Skeletal muscle satellite cell (primary cell): ENCODE measurements around the gene PACRG.

ENCODE experiments used
- H3K27me3 ChIP-seq: 2 replicates; pipeline ENCODE4 v1.7.0; 2013; ENCODE audit warnings: low read length; ENCODE audit not compliant: control insufficient read depth, insufficient read depth
- H3K36me3 ChIP-seq: 2 replicates; pipeline ENCODE4 v1.7.0; 2013; ENCODE audit warnings: mild to moderate bottlenecking, control low read depth, low read length; ENCODE audit not compliant: insufficient read depth
- H3K4me1 ChIP-seq: 2 replicates; pipeline ENCODE4 v1.7.0; 2013; ENCODE audit warnings: low read length; ENCODE audit not compliant: control insufficient read depth, insufficient read depth
- H3K4me2 ChIP-seq: 2 replicates; pipeline ENCODE4 v1.7.0; 2013; ENCODE audit warnings: mild to moderate bottlenecking, low read length
- H3K4me3 ChIP-seq: 2 replicates; pipeline ENCODE4 v1.7.0; 2013; ENCODE audit warnings: low read length
- H3K9ac ChIP-seq: 2 replicates; pipeline ENCODE4 v1.7.0; 2013; ENCODE audit warnings: mild to moderate bottlenecking, low read depth, low read length, moderate library complexity
- H3K9me3 ChIP-seq: replicated peaks from 2 replicates; pipeline ENCODE4 v1.7.0; 2013; ENCODE audit warnings: mild to moderate bottlenecking, control low read depth, low read length

The PACRG gene

DNA sequence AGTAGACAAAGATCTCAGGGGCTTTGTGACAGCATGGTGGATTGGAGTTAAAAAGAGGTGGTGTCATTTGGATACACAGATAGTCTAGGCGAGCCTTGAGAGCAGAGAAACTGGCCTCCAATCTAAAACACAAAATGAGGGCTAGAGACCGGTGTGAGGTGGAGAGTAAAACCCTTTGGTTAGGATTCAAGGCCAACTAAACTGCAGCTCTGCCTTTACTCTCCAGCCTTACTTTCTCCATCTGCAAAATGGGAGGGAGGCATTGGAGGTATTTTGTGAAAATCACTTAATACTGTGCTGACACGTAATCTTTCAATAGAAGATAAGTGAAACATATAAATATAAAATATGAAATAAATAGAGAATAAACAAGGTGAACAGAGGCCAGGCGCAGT lies 597.6 kb downstream of the PACRG start:
- H3K9ac ChIP-seq, result peak overlapping the region; percentile 54
- H3K4me3 ChIP-seq, result peak overlapping the region; percentile 56
- peaks cover 21% of the 10 kb centered on the region for H3K4me1 ChIP-seq

DNA sequence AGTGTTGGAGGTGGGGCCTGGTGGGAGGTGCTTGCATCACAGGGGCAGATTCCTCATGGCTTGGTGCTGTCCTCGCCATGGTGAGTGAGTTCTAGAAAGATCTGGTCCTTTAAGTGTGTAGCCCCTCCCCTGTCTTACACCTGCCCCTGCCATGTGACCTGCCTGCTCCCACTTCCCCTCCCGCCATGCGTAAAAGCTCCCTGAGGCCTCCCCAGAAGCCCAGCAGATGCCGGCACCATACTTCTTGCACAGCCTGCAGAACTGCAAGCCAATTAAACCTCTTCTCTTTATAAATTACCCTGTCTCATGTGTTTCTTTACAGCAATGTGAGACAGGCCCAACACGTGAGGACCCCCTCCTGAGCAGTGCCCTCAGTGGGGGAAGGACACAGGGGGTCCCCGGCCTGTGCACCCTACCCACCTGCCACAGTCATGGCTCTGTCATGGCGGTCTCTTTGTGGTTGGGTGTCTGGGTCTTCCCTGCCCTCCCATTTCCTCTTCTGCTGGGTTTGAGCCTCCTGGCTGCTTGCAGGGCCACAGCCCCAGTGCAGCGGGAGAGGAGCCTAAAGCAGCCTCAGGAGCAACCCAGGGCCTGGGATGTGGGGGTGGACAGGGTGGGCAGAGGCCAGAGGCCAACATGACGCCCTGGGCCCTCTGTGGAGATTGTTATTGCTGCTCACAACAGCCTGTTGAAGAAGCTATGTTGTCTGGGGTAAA lies 599.5 kb downstream of the PACRG start:
- Histone ChIP-seq H3K36me3 (no peaks in the 10 kb centered on the region), H3K4me3 (no peak overlapping the region), H3K27me3 (no peaks in the 10 kb centered on the region), H3K4me2 (no peak overlapping the region), H3K4me1 (peaks cover 21% of the 10 kb centered on the region), H3K9ac (no peak overlapping the region), H3K9me3 (no peaks in the 10 kb centered on the region)

More for the DNA sequence above, 597.6 kb downstream of the PACRG start:
- Histone ChIP-seq H3K36me3 (no peaks in the 10 kb centered on the region), H3K27me3 (no peaks in the 10 kb centered on the region), H3K9me3 (no peaks in the 10 kb centered on the region), H3K4me2 (peak overlapping the region; percentile 66)

DNA sequence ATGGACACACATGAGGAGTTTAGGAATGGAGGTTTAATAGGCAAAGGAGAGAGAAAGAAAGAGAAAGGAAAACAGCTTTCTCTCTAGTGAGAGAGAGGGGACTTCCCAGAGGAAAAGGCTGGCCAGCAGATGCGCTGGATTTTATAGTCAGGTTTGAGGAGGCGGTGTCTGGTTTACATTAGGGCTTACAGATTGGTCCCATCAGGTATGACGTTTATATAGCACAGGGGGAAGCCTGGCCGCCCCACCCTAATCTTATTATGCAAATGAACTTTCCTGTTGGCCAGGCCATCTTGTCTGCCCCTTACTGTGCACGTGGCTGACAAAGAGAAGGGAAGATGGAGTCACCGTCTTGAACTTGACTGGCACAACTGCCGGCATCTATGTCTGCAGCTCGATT lies 600.1 kb downstream of the PACRG start:
- Histone ChIP-seq H3K36me3 (no peaks in the 10 kb centered on the region), H3K4me3 (no peak overlapping the region), H3K4me2 (no peak overlapping the region), H3K4me1 (peaks cover 21% of the 10 kb centered on the region), H3K27me3 (no peaks in the 10 kb centered on the region), H3K9me3 (no peaks in the 10 kb centered on the region), H3K9ac (no peak overlapping the region)

DNA sequence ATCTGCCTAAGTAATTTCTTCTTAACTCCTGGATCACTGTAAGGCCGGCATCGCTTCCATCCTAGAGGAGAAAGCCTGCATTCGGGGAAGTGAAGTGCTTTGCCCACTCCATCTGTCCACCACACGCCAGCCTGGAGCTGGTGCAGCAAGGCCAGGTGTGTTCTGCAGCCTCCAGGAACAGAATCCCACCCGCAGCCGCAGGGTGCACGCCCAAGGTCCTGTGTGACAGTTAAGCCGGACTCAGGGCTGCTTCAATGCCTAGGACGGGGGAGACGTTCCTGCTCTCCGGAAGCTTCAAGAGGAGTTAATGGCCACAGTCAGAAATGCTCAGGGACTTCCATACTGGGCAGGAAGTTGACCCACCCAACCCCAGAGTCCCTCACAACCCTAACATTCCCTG lies 600.6 kb downstream of the PACRG start:
- Histone ChIP-seq H3K9ac (no peak overlapping the region), H3K4me1 (peaks cover 21% of the 10 kb centered on the region)

DNA sequence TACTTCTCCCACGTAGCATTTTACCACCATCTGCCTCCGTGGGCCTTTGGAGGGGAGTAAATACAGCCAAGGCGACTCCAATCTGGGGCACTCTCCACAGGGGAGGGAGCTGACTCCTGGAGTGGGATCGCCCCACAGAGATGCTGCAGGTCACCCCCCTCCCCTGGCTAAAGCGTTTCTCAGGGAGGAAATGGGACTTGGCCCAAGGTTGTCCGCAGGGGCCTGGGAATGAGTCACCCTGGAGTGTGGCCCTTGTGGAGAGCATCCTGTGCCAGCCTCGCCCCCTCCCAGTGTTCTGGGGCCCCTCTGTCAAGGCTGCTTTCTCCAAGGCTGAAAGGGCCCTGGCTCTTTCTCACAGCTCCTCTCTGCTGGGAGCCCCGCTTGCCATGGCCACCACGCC lies 602.2 kb downstream of the PACRG start:
- Histone ChIP-seq H3K9ac (no peak overlapping the region), H3K4me2 (no peak overlapping the region), H3K36me3 (no peaks in the 10 kb centered on the region), H3K4me1 (peaks cover 17% of the 10 kb centered on the region), H3K4me3 (no peak overlapping the region), H3K9me3 (no peaks in the 10 kb centered on the region), H3K27me3 (no peaks in the 10 kb centered on the region)

More for the DNA sequence above, 600.6 kb downstream of the PACRG start:
- no peaks in the 10 kb centered on the region for H3K9me3 ChIP-seq
- no peaks in the 10 kb centered on the region for H3K36me3 ChIP-seq
- H3K27me3 ChIP-seq, result no peaks in the 10 kb centered on the region
- no peak overlapping the region for H3K4me3 ChIP-seq
- no peak overlapping the region for H3K4me2 ChIP-seq

DNA sequence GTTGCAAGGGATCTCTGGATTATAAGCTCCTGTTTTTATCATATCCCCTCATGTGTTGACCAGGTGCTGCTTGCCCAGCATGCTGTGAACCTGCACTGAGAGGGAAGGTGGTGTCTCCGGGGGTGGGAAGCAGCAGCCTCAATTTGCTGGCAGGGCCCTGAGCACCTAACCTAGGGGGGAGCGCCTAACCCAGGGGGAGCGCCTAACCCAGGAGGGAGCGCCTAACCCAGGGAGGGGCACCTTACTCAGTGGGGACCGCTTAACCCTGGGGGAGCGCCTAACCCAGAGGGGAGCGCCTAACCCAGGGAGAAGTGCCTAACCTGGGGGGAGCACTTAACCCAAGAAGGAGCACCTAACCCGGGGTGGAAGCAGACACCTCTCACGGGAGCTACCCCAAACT lies 603.5 kb downstream of the PACRG start:
- Histone ChIP-seq H3K4me1 (peaks cover 12% of the 10 kb centered on the region), H3K9ac (no peak overlapping the region), H3K4me3 (no peak overlapping the region), H3K9me3 (no peaks in the 10 kb centered on the region), H3K27me3 (no peaks in the 10 kb centered on the region), H3K4me2 (no peak overlapping the region), H3K36me3 (no peaks in the 10 kb centered on the region)

DNA sequence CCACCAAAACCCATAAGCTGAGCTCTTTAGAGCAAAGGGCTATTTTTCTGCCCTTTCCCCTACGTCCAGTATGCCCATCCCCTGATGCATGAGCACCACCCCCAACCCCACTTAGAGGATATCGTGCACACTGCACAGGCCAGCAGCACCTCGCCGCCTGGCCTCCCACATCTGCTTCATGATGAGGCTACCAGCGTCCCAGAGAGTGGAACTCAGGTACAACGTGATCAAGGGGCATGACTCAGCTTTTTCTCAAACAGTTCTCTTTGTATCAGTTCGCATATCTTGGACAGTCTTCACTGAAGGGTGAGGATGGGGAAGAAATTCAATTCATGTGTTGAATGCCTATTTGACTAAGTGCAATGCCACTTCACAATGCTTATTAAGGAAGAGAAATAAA lies 604.8 kb downstream of the PACRG start:
- Histone ChIP-seq H3K4me2 (no peak overlapping the region), H3K4me1 (peaks cover 12% of the 10 kb centered on the region), H3K36me3 (no peaks in the 10 kb centered on the region), H3K9ac (no peak overlapping the region), H3K9me3 (no peaks in the 10 kb centered on the region), H3K4me3 (no peak overlapping the region), H3K27me3 (no peaks in the 10 kb centered on the region)

DNA sequence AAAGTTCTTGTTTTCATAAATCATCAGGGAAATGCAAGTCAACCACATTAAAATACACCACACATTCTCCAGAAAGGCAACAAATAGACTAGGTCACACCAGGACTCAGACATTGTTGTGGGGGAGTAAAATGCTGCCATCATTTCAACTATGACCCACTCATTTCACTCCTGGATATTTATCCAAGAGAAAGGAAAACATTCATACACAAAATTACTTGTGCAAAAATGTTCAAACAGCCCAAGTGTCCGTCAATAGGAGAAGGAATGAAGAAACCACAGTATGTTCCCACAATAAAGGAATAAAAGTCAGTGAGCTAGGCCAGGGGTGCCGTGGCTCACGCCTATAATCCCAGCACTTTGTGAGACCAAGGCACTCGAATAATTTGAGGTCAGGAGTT lies 605.3 kb downstream of the PACRG start:
- no peak overlapping the region for H3K4me3 ChIP-seq
- H3K27me3 ChIP-seq, result no peaks in the 10 kb centered on the region
- H3K4me2 ChIP-seq, result no peak overlapping the region
- peaks cover 12% of the 10 kb centered on the region for H3K4me1 ChIP-seq
- no peak overlapping the region for H3K9ac ChIP-seq
- H3K9me3 ChIP-seq, result no peaks in the 10 kb centered on the region
- H3K36me3 ChIP-seq, result no peaks in the 10 kb centered on the region

DNA sequence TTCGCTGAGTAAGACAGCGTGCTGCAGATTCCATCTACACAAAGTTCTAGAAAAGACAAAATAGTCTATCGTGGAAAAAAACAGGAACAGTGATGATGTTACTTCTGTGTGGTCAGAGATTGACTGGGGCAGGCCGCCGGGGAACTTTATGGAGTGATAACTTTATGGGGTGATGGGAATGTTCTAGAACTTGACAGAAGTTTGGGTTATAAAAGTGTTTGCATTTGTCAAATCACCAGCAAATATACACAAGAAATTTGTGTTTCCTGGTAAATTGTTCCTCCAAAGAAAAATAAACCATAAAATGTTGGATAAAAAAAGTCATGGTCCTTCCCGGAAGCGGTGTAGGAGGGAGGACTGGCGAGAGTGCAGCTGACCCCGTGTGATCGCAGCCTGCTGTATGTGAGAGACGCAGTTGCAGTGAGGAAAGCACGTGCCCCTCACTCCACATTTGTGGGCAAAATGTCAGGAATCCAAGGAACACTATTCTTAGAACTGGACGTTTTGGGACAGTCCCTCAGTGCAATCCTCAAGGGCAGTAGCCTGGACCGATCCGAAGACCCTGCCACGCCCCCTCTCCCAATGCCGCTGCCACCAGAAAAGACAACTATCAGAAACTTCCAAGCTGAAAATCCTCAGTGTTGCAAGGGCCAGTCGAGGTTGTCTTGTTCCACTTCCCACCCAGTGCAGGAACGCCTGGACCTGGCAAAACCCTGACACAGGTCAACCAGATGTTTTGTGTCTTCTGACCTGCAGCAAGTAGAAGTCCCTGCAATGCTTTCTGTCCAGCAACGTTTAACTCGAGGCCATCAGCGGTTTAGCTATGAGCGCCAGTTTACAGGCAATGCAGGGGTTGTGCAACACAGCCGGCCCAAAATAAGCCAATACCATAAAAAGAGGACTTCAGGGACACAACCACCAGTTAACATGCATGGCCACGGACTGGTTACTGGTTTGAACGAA lies 606.2 kb downstream of the PACRG start:
- Histone ChIP-seq H3K9me3 (no peaks in the 10 kb centered on the region), H3K27me3 (no peaks in the 10 kb centered on the region), H3K4me2 (no peak overlapping the region), H3K9ac (no peak overlapping the region), H3K4me3 (no peak overlapping the region), H3K4me1 (peaks cover 16% of the 10 kb centered on the region), H3K36me3 (no peaks in the 10 kb centered on the region)

DNA sequence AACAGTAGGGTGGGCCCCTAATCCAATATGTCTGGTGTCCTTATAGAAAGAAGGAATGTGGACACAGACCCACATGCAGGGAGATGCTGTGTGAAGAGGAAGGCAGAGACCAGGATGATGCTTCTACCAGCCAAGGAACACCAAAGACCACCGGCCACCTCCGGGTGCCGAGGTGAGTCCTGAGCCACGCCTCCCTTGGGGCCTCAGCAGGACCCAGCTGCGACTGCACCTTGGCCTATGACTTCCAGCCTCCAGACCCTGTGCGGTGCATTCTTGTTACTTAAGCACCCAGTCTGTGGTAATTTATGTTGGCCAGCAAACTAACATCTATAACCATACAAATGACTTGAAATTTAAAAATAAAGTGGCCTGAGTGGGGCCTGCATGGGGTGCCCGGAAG lies 607.3 kb downstream of the PACRG start:
- no peaks in the 10 kb centered on the region for H3K27me3 ChIP-seq
- no peak overlapping the region for H3K4me2 ChIP-seq
- H3K9ac ChIP-seq, result no peak overlapping the region
- peaks cover 18% of the 10 kb centered on the region for H3K4me1 ChIP-seq
- no peak overlapping the region for H3K4me3 ChIP-seq
- H3K9me3 ChIP-seq, result no peaks in the 10 kb centered on the region
- no peaks in the 10 kb centered on the region for H3K36me3 ChIP-seq

DNA sequence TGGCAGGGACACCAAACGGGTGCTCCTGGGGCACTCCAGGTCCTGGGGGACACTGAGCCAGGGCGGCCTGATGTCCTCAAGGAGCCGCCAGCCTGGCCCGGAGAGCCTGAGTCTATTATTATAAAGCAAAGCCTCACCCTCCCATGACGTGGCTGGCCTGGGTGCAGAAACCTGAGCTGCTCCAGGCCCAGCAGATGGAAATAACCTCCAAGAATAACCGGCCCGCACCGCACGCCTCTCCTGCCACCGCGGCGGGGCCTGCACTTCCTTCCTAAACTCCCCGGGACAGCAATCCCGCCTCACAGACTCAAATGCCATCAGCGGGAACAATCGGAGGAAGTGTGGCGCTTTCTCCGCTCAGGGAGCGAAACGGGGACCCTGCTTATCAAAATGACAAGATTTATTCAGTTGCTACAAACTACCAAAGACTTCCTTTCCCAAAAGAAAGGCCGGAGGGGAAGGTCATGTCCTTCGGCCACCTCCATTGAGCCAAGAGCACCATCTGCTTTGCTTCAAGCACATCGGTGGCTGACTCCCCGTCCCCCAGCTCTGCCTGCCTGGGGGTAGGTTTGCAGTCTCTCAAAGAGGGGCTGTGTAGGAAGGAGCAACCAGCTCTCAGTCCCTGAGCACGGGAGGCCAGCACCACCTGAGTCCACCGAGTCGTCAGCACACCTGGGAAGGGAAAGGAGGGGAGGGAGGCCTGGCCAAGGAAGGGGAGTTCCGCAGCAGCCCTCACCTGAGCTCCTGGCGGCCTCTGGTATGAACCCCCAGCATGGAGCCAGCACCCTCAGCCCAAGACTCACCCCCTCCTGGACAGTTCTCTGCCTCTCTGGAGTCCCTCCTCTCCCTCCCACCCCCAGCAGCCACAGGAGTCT lies 608.1 kb downstream of the PACRG start:
- Histone ChIP-seq H3K4me3 (no peak overlapping the region), H3K9ac (no peak overlapping the region), H3K9me3 (no peaks in the 10 kb centered on the region), H3K4me2 (no peak overlapping the region), H3K27me3 (no peaks in the 10 kb centered on the region), H3K36me3 (no peaks in the 10 kb centered on the region), H3K4me1 (peaks cover 15% of the 10 kb centered on the region)
